Left lobe of liver (tissue), 2 donors: Measurements from ENCODE around the gene BCL2L1. TPM values are rescaled to one million over a fixed set of nuclear protein-coding genes. Genes with fewer than 3 reads are reported as not detected.
A peak's percentile ranks its signal among the peaks of the same experiment; 100 is the strongest.
"Not testable (repeated sequence)": the region's sequence is repeated elsewhere in the genome, so short reads cannot be mapped to it uniquely, and the experiment has no call there.

Experiments
- ATAC-seq: fragments of 200-7000 bp; cut with Tn5 transposase; one replicate; pipeline ENCODE4 v1.9.1; 2020; ENCODE audit warnings: mild to moderate bottlenecking, moderate library complexity
- DNase-seq: peaks from one replicate; pipeline ENCODE4 v3.0.0-alpha.2; 2020; ENCODE audit warnings: low spot score
- total RNA-seq: library from RNA; stranded (reverse); gene quantifications from one replicate; pipeline ENCODE4 v1.2.1, GENCODE V29; 2021
- donor health status: DM: no; HTN: no; CAD: no; lungs with moderate emphysema.
- donor health status: DM: no; HTN: yes; CAD: no.

The BCL2L1 gene
- 35.0 TPM for total RNA-seq

- peak; percentile 69 for ATAC-seq
These were observed at the start of gene BCL2L1 for GRCh38 chr20:31722257-31723068. Gene BCL2L1, minus strand, starts transcription at chr20:31722868. Its CDS starts 650 bp downstream, at chr20:31722218.

GRCh38 chr20:31770243-31770642 is 47.6 kb upstream of the BCL2L1 start:
- ATAC-seq (no peak), DNase-seq (no peak)

More at GRCh38 chr20:31722257-31723068, at the start of gene BCL2L1:
- peak; percentile 88 for DNase-seq

GRCh38 chr20:31769681-31770080 is 47.0 kb upstream of the BCL2L1 start:
- ATAC-seq: peak; percentile 36
- no peak for DNase-seq

- DNase-seq: no peak
- no peak for ATAC-seq
These were observed 45.1 kb upstream of the BCL2L1 start for GRCh38 chr20:31767805-31768204.

- DNase-seq (no peak), ATAC-seq (no peak)
These were observed 42.1 kb upstream of the BCL2L1 start for GRCh38 chr20:31764641-31765305.

- ATAC-seq: no peak
These were observed 38.0 kb upstream of the BCL2L1 start for GRCh38 chr20:31760519-31761240.

GRCh38 chr20:31759836-31760518 is 37.3 kb upstream of the BCL2L1 start:
- DNase-seq: no peak

More at GRCh38 chr20:31760519-31761240, 38.0 kb upstream of the BCL2L1 start:
- DNase-seq: no peak

GRCh38 chr20:31758991-31759390 is 36.3 kb upstream of the BCL2L1 start:
- DNase-seq (no peak), ATAC-seq (no peak)

More at GRCh38 chr20:31759836-31760518, 37.3 kb upstream of the BCL2L1 start:
- no peak for ATAC-seq

- ATAC-seq (peak; percentile 57), DNase-seq (no peak)
These were observed 35.9 kb upstream of the BCL2L1 start for GRCh38 chr20:31758521-31758920.

GRCh38 chr20:31757254-31757653 is 34.6 kb upstream of the BCL2L1 start:
- ATAC-seq (no peak), DNase-seq (no peak)

- no peak for DNase-seq
- ATAC-seq: no peak
These were observed 28.5 kb upstream of the BCL2L1 start for GRCh38 chr20:31751126-31751525.

GRCh38 chr20:31749223-31749622 is 26.6 kb upstream of the BCL2L1 start:
- DNase-seq (no peak), ATAC-seq (no peak)

GRCh38 chr20:31747640-31748039 is 25.0 kb upstream of the BCL2L1 start:
- peak; percentile 53 for DNase-seq
- ATAC-seq: peak; percentile 66

- not testable (repeated sequence) for DNase-seq, ATAC-seq
These were observed 24.4 kb upstream of the BCL2L1 start for GRCh38 chr20:31747028-31747427.

- ATAC-seq (peak; percentile 85), DNase-seq (no peak)
These were observed 23.6 kb upstream of the BCL2L1 start for GRCh38 chr20:31746068-31746878.

GRCh38 chr20:31740656-31741323 is 18.1 kb upstream of the BCL2L1 start:
- ATAC-seq (no peak), DNase-seq (no peak)

GRCh38 chr20:31740208-31740607 is 17.5 kb upstream of the BCL2L1 start:
- DNase-seq: no peak
- no peak for ATAC-seq

GRCh38 chr20:31739550-31739977 is 16.9 kb upstream of the BCL2L1 start:
- DNase-seq (no peak), ATAC-seq (no peak)
